Limb (tissue), 2 donors: ENCODE data around the gene SPR.

ENCODE experiments used
- DNase-seq, 2 donors: peaks; one replicate each; pipeline ENCODE4 v3.0.0-alpha.2; 2016; ENCODE audit errors: extremely low spot score in 2 of 2

Gene SPR

DNA sequence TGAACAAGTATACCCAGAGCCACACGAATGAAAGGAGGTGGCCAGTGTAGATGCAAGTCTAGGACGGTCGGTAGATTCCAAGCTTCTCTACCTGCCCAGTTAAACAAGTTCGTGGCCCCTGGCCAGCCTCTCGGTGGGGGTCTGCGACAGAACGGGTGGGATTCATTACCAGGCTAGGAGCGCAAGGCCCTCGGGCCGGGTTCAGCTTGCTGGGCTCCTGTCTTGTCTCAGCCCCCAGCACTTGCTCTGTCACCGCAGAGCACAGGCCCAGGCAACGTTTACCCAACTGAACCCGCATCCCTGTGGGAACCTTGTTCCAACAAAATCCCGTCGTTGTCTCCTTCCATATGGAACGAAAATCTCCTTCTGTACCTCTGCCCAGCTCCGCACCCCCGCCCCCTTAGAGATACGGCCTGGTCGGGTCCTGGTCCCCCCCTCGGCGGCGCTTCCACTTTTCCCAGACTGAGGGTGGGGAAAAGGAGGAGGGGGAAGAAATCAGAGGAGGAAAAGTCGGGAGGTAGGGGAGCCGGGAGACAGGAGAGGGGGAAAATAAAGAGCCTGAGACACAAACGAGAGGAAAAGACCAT is 28.2 kb downstream of the SPR start:
- DNase-seq = no peak

DNA sequence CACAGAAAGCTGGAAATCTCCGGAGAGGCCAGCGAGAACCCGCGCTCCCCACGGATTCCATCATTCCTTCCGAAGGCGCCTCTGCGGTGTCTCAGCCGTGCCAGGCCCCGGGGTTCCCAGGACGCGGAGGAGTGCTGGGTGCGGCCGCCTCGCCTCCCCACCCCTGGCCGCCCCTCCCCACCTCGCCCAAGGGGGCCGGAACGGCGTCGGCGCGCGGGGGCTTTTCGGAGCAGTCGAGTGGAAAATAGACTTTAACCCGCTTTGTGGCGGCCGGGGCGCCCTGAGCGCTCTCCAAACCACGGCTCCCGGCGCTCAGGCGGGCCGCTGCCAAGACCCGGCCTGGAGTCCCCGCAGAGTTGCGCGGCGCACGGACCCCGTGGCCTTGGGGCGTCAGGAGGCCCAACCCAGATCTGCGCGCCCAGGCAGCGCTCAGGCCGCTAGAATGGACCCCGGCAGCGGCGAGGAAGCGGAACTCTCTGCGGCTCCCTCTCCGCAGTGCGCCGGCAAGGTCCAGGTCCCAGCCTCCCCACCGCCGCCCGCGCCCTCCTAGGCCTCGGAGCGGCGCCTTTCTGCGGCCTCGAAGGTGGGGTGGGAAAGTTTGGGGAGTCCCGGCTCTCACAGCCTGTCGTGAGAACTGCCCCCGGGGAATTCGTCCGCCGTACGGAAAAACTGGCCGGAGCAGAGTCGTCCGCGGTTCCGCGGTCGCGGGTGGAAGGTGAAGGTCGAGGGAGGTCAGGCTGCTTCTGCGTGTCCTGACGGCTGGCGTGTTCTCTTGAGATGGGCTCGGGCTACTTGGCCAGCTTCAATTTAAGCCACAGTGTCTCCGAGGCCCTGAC is 28.9 kb downstream of the SPR start:
- peak in 1 of 2 donors; percentile 71 for DNase-seq

DNA sequence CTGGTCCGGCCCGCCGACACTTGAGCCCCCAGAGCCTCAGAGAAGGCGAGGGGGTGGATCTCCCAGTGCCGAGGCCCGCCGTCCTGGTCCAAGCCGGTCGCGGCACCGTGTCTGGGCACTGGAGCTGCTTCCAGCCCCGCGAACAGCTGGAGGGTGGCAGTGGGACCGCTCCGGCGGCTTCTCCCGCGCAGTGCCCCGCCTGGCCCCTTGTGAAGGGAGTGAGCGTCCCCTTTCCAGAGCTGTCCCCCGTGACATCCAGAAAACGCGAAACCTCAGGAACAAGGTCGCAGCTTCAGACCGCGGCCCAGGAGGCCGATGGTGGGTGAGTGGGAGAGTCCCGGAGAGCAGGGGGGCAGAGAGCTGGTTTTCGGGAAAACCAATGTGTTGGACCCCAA is 29.5 kb downstream of the SPR start:
- DNase-seq = peak in 1 of 2 donors; percentile 27

DNA sequence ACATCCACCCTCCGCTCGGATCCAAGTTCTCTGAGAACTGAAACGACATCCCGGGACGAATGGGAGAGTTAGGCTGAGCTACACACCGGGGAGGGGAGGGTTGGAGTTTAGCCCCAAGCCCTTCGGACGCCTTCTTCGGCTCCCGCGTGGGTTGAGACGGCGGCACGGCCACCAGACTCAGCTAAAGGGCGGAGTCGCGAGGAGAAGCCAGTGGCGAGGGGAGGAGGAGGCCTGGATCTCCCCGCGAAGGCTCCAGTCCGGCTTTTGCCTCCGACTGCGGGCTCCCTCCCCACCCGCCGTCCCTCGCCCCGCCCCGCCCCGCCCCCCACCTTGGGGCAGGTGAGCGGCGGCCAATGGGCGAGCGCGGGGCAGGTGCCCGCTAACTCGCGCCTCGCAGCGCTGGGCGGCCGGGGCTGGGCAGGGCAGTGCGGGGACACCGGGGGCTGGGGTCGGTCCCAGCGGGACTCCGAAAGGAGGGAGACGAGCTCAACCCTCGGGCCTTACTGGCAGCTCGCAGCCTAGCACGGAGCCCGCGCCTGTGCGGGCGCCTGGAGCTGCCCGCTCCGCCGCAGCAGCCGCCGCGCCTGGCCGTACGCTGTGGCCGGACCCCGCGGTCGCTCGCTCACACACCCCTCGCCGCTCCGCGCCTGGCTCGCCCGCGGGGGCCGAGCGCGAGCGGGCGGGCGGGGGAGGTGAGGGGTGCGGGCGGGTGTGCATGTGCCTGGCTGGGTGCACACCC is 30.1 kb downstream of the SPR start, which contains the start of gene EMX1:
TSS of gene EMX1 (plus strand) at position 382 of the 739 bp plus-strand sequence. CDS start at position 716, 334 bp downstream.
- peak in 1 of 2 donors; percentile 68 for DNase-seq

DNA sequence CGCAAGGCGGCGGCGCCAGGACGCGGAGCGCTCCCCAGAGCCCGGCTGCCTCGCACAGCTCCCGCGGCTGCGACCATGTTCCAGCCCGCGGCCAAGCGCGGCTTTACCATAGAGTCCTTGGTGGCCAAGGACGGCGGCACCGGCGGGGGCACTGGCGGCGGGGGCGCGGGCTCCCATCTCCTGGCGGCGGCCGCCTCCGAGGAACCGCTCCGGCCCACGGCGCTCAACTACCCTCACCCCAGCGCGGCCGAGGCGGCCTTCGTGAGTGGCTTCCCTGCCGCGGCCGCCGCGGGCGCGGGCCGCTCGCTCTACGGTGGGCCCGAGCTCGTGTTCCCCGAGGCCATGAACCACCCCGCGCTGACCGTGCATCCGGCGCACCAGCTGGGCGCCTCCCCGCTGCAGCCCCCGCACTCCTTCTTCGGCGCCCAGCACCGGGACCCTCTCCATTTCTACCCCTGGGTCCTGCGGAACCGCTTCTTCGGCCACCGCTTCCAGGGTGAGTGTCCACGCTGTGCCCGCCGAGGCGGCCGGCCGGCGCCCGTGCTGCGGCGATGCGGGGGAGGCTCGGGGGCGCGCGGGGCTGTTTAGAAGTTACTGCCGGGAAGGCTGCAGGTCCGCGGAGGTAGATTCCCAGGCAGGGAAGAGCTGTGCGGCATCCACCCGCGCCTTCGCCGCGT is 30.8 kb downstream of the SPR start:
- peak in 1 of 2 donors; percentile 55 for DNase-seq

DNA sequence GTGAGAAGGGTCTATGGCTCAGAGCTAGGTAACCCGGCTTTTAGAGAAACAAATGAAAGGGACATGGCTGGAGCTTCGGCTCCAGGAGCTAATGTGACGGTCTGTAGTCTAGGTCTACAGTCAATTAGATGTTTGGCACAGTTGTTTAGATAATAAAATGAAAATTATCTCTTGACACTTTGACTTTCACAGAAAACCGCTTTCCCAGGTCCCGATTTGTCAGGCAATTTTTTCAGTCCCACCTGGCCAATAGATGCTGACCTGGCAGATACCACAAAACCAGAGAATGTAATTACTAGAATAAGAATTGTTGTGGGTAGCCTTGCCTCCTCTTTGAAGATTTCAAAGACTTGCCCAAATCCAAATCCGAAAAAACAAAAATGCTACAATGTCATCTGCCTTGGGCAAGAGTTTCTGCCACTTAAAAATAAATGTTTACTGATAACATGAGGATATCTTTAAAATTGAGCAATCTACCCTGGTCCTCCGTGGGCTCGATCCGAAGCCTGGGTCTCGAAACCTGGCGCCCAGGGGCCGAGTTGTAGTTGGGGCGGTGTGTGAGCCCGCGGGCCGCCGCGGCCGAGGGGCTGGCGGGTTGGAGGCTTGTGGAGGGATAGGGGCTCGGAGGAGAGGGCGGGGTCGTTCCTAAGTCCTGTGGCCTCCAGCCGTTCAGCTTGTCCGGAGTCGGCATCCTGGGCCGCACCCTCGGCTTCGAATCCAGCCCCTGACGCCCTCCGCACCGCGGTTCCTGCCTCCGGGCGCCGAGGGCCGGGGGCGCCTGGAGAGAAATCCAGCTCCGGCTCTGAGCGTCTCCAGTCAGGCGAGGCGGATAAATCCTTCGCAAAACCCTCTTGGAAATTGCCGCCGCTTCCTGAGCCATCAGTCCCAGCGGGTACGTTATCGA is 32.5 kb downstream of the SPR start:
- peak in 1 of 2 donors; percentile 25 for DNase-seq

DNA sequence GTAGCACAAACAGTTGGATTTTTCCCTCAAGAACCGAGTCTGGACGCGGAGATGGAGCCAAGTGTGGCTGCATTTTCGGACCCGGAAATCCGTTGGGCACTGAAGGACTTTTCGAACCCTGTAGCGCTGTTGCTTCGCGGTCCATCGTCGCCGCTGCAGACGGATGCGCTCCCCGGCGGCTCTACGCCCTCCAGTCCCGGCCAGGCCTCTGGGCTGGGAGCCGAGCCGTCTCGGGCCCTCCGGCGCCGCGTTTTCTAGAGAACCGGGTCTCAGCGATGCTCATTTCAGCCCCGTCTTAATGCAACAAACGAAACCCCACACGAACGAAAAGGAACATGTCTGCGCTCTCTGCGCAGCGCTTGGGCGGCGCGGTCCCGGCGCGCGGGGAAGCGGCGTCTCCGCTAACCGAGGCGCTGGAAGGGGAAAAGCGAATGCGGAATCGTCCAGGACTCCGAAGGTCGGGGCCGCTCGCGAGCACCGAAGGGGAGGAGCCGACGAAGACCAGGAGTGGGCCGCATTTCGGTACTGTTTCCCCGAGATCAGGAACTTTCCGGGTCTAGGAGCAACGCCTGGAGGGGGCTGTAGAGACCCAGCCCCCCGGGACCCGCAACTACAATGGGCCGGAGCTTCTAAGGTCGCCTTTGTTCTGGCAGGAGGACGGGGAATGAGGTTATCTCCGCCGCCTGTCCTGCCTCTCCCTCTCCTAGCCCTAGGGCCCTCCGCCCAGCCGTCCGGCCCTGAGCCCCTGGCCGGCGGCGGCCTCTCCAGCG is 33.3 kb downstream of the SPR start:
- DNase-seq = peak in 1 of 2 donors; percentile 69

DNA sequence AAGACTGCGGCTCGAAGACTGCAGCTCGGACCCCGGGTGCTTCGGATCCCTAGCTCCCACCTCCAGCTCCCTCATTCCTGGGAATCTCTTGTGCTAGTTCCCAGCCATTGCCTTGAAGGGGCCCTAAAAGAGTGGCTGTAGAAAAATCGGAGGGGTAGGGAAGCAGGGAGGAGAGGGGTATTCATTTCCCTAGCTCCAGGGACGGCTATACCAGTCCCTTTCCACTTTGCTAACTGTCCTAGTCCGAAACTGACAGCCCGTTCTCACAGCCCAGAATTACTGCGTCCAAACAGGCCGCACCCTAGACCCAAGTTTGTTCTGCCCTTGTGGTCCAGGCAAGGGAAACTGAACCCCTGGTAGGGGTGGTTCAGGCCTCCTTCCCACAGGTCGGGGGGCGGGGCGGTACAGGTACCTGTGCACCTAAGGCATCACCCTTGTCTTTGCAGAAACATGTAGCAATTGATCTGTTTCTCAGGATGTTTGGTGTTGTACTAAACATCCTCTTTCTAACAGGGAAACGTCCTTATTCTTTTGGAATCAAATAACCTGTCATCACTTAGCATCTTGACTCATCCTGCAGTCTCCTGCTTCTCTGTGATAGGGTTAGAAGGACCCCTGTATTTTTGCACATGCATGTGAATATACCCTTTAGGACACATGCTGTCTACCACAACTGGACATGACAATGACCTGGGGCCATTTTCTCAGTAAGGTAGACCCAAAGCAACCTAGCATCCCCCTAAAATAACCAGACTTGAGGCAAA is 34.1 kb downstream of the SPR start:
- DNase-seq = peak in 1 of 2 donors; percentile 27

DNA sequence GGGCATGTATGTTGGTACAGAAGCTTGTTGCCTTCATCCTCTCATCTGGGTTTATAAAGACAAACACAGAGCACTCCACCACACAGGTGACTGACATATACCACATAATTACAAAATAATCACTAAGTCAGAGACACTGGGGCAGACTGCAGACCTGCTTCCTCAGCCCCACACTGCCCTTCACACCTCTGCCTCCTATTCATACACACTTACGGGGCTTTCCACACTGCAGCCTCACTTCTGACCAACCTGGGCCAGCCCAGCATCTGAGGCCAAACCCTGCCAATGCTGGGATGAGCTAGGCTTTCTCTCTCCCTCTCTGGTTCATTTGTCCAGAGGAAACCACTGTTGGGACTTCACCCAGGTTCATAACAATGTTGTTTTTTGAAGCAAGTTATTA is 34.6 kb downstream of the SPR start:
- no peak for DNase-seq

DNA sequence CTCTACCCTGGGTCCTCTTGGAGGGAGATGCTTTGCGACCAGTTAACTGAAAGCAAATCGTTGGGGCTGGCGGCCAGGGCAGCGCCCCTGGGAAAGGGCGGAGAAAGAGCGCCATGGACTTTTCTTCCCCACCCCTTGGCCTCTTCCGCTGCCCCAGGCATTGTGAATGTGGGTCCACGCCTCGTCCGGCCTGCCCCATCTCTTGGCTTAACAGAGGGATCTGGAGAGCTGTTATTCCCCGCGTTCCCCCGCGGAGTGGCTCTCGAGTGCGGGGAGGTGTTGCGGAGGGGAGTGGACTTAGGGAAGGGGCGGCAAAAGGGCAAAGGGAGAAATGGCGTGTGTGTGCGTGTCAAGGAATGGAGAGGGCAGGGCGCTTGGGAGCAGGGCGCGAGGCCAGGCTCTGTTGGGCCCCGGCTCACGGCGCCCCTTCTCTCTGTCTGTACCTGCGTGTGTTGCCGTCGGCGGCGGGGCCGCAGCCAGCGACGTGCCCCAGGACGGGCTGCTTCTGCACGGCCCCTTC is 36.7 kb downstream of the SPR start:
- peak in 1 of 2 donors; percentile 24 for DNase-seq

DNA sequence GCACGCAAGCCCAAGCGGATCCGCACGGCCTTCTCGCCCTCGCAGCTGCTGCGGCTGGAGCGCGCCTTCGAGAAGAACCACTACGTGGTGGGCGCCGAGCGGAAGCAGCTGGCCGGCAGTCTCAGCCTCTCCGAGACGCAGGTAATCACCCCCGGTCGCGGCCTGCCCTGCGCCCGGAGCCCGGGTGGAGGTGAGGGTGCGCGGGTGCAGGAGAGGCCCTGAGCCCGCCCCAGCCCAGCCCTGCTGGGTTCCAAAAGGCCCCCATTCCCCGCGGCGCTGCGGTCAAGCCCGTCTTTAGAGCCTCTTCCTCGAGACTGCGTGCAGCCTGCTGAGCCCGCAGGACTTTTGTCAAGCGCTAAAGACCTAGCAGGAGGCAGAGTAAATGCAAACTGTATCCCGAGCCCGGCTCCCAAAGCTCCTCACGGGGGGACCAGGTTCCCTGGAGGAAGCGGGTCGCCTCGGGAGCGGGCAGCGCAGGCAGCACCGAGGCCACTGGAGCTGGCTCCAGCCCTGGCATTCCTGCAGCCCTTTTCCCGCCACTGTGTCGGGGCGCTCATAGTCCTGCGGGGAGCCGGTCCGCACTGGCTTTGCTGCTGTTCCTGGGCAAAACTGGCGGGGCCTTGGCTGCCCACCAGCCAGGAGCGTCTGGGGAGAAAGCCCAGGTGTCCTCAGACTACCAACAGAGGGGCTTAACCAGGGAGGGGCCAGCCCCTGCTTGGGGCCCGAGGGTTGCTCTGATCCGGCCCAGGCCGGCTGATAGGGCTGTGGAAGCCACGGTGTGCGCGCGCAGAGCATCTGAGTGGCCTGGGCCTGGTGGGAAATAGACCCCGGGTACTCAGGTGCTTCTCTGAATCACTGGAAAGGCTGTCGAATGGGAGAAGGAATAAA is 37.4 kb downstream of the SPR start:
- peak in 1 of 2 donors; percentile 39 for DNase-seq

DNA sequence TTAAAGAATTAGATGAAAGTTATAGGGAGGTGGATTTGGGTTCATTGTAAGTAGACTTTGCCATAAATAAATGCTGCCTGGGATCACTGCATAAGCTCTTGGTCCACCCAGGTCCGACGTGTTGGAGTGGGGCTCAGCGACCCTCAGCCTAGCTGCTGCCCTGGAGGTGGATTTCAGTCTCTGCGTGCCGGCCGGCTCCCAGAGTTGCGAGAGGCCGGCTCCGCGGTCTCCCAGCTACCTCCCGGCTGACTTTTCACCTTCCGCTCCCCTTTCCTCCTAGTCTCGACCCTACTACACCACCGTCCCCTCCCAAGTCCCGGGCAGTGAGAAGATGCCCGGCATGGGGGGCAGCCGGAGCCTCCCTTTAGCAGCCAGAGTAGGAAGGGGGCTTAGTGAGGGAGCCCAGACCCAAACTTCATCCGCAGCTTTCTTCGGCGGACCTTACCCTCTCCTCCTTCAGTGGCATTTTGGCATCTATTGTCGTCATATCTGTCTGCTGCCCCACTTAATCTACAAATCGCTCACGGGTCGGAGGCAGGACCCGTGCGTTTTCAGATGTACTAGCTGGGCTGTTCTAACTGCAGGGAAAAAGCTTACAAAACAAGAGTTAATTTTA is 38.2 kb downstream of the SPR start:
- peak in 1 of 2 donors; percentile 28 for DNase-seq

DNA sequence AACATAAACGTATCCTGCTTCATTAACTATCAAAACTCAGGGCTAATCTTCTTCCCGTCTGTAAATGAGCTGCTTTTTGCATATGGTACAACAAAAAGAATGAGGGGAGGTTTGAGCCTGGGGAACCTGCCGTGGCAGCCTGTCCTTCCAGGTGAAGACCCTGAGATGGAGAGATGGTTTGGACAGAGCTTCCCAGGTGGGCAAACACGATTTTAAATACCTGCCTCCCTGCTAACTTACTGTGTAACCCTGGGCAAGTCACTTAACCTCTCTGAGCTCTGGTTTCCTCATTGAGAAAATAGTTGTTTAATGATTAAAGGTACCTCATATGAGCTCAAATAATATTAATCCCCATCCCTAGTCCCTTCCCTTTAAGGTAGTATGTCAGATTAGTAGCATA is 39.2 kb downstream of the SPR start:
- DNase-seq = peak in 1 of 2 donors; percentile 12

DNA sequence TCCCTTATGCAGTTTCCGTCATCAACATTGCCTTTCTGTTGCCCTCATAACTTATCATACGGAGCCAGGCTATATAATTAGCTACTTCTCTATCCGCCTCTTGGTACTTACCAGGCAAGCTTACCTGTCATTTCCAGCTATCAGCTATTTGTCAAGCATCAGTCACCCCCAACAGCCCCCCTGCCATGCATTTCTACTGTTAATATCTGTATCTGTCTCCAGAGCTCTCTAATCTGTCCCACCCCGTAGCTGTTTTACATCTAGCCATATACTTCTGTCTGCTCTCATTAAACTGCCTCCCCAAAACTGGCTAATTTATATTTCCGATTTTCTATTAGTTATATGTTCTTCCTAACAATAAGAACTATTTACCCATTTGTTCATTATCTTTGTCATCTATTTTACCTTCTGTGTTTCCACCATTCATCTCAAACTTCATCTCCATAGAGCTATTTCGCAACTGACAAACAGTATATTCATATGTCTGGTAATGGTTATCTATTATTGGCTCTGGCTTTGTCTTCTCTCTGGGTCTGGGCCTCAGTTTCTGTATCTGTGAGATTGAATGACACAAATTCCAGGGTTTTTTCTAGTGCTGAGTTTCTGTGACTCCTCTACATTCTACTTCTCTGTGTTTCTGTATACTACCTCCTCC is 39.7 kb downstream of the SPR start:
- DNase-seq = no peak

DNA sequence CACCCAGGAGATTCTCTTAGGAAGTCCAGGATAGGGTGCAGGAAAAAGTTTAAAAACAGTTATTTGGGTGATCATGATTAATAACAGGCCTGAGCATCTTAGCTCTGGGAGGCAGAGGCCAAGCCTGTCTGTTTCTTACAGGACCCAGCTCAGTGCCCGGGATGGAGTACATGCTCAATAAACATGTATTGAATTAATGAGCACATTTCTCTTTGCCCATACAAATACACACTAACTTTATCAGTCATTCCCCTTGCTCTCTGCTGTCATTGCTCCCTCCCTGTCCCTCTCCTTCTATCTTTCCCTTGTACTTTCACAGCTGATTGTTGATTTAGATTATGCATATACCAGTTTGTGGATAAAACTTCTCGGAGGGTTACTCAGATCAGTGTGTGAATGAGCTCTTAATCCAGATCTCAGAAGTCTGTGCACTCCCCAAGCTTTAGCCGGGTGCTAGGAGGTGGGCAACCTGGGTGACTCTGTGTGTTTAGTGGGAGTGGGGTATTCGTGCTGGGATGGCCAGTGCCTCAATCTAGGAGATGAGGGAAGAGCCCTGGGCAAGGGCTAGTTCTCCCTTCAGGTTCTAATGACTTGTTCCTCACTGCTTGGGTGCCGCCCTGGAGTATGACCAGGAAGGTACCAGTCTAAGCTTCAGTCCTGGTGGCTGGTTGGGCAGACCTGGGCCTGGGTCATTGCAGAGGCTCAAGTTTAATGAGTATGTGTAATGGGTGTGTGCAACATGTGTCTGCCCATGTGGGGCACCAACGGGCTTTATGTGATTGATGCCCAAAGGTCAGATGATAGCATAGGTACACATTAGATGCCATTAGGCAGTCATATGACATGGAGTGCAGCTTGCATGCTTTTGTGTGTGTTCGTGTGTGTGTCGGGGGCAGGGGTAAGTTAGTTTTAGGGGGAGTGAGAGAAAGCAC is 40.7 kb downstream of the SPR start:
- no peak for DNase-seq

DNA sequence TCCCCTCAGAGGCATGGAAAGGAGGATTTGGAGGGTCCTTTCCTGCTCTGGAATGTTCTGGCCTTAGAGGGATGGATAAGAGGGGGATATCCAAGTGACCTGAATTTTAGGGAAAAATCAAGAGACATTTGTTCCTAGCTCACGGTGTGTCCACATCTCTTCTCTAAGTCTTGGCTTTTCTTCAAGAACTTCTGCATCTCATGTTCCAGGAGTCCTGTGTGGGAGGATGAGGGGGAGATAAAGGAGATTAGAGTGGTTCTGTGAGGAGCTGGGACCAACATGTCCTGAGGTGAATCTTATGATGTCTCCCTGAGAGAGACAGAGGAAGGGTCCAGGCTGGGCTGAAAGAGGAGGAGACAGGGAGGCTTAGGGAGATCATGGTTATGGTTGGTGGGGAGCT is 41.8 kb downstream of the SPR start:
- no peak for DNase-seq
